Astrocyte of the spinal cord (primary cell): ENCODE measurements around the gene MBD5.

ENCODE experiments used
- DNase-seq: peaks from one replicate; pipeline ENCODE4 v3.0.0; 2011; ENCODE audit warnings: low read depth, low spot score
- H3K4me3 ChIP-seq: 2 replicates; pipeline ENCODE4 v1.5.1; 2011; ENCODE audit warnings: low read depth, mild to moderate bottlenecking, low read length, moderate library complexity
- in situ Hi-C: cut with HindIII; loops from 2 replicates; pipeline ENCODE4 v1.10.0; 2017; ENCODE audit warnings: low sequenced_read_pairs
- TF ChIP-seq, protein P1 (sequence below): IDR thresholded peaks from 2 replicates; pipeline ENCODE4 v1.5.1; 2012; ENCODE audit warnings: low read depth, mild to moderate bottlenecking, low read length, inconsistent platforms

Gene MBD5

DNA sequence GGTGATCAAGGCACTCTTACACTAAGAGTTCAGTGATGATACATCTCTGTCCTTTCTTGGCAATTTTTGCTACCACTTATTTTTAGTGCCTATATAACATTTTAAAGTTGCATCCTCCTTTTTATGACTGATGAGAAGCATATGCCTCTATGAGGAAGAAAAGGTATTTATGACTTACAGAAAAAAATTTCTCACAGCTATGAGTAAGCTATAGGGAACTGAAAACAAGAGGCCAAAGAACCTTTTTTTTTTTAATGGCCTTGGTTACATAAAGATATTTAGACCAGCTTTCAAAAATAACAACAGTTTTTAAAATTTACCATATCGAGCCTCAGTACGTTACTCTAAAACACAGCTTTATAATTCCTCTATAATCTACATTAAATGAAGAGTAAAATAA, 21.3 kb downstream of the MBD5 start:
- in situ Hi-C loops: no loop called here
- TF ChIP-seq, protein P1, sequence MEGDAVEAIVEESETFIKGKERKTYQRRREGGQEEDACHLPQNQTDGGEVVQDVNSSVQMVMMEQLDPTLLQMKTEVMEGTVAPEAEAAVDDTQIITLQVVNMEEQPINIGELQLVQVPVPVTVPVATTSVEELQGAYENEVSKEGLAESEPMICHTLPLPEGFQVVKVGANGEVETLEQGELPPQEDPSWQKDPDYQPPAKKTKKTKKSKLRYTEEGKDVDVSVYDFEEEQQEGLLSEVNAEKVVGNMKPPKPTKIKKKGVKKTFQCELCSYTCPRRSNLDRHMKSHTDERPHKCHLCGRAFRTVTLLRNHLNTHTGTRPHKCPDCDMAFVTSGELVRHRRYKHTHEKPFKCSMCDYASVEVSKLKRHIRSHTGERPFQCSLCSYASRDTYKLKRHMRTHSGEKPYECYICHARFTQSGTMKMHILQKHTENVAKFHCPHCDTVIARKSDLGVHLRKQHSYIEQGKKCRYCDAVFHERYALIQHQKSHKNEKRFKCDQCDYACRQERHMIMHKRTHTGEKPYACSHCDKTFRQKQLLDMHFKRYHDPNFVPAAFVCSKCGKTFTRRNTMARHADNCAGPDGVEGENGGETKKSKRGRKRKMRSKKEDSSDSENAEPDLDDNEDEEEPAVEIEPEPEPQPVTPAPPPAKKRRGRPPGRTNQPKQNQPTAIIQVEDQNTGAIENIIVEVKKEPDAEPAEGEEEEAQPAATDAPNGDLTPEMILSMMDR: no peak
- no peak overlapping the region for H3K4me3 ChIP-seq
- DNase-seq: no peak

DNA sequence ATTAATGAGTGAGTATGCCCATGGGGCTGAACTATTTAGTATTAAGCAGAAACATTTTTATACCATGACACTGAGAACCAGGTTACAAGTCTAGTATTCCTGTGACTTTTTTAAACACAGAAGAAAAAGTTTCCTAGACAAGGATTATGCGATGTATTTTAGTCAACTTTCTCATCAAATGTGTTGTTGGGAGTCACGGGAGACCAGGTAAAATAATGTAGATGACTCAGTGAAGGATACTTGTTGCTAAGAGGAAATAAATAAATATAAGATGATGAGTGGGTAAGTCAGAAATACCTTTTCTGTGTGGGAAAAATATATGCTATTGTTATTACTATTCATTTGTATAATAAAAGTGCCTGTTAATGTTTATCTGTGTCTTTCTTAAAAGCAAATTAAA, 23.4 kb downstream of the MBD5 start:
- in situ Hi-C loops: no loop called here
- H3K4me3 ChIP-seq: no peak overlapping the region
- TF ChIP-seq, protein P1: no peak
- DNase-seq: no peak

DNA sequence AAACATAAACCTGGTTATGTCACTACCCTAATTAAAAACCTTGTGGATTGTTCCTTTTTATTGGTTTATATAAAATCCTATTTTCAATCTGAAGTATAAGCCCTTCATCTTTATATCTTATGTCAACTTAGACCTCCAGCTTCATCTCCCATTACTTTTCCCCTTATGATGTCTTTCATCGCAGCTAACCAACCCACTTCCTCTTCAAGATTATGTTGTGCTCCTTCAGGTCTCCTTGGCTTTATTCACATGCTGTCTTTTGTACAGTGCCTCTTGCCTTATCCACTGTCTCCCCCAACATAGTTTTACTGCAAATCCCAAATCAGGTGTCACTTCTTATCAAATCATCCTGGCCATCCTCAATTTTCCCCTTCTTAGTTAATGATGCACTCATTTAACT, 25.9 kb downstream of the MBD5 start:
- no peak overlapping the region for H3K4me3 ChIP-seq
- no peak for DNase-seq
- in situ Hi-C loops: no loop called here
- TF ChIP-seq, protein P1: no peak

DNA sequence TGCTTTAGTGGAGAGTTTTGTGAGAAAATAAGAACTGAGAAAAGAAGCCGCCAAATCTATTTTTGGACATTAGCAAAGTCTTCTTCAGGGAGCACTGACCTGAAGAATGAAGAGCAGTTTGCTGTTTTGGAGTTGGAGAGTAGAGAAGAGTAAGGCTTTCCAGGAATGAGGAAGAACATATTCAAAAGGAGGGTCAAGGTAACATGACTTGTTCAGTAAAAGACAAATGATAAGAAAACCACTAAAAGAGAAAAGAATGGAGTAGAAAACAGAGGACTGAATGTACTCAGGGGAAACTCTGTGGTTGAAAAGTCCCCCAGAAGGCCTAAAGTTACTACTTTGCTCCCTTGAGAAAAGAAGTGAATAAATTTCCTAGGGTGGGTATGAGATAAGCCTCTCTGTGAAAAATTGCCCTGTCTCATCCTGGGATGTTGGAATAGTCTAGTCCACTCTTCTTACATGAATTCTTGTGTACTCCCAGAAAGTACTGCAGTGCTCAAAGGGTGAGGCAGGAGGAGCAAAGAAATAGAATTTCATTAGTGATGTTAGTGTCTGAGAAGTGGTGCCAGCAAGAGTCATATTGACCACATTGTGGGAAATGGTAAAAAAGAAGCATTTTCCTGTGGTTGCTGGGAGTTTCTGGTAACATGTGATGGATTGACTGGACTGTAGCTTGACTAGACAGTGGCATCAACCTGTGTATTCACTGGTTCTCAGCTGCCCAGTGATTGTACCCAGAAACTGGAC, 27.8 kb downstream of the MBD5 start:
- TF ChIP-seq, protein P1: no peak
- peak; percentile 72 for DNase-seq
- in situ Hi-C loops: no loop called here
- H3K4me3 ChIP-seq: no peak overlapping the region

DNA sequence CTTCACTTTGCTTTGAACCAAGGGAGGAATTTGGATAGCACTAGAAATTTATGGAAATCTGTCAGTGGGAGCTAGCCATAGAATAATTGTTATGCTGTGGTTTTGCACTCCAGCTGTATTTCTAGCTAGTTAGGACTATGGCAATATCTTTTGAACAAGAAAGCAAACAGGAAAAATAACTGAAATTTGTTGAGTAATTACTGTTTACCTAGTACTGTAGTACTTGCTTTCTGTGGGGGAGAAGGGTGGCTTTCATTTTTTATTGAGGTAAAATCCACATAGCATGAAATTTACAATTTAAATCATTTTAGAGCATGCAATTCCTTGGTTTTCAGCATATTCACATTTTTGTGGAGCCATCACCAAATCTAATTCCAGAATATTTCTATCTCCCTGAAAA, 28.4 kb downstream of the MBD5 start:
- H3K4me3 ChIP-seq: no peak overlapping the region
- in situ Hi-C loops: no loop called here
- no peak for DNase-seq
- TF ChIP-seq, protein P1: no peak

DNA sequence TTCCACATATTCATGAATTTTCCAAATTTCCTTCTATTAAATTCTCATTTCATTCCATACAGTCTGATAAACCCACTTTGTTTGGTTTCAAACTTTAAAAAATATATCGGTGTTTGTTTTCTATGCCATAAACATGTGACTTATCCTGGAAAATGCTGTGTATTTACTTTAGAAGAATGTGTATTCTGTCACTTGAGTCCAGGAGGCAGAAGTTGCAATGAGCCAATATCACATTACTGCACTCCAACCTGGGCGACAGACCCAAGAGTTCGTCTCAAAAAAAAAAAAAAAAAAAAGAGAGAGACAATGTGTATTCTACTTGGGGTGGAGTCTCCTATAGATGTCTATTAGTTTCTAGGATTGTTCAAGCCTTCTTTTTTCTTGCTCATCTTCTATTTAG, 31.8 kb downstream of the MBD5 start:
- in situ Hi-C loops: no loop called here
- H3K4me3 ChIP-seq: no peak overlapping the region
- no peak for DNase-seq
- TF ChIP-seq, protein P1: no peak
